Astrocyte of the cerebellum (primary cell): ENCODE results near the gene PURB.

Experiments
- DNase-seq: peaks from one replicate; pipeline ENCODE4 v3.0.0-alpha.2; 2011; ENCODE audit warnings: low read depth
- H3K4me3 ChIP-seq: 2 replicates; pipeline ENCODE4 v1.5.1; 2011; ENCODE audit warnings: mild to moderate bottlenecking, low read depth, low read length, moderate library complexity
- CTCF ChIP-seq: IDR thresholded peaks from 2 replicates; pipeline ENCODE4 v1.5.1; 2012; ENCODE audit warnings: low read length, low read depth, moderate library complexity, mild to moderate bottlenecking; ENCODE audit errors: missing control alignments
- in situ Hi-C: cut with HindIII; loops from 2 replicates; pipeline ENCODE4 v1.10.0; 2017; ENCODE audit warnings: low sequenced_read_pairs

The PURB gene

GRCh38 chr7:44918029-44918428 is 32.7 kb upstream of the PURB start:
- no peak for TF ChIP-seq CTCF
- DNase-seq = no peak
- in situ Hi-C loops = no loop called here
- no peak overlapping the region for H3K4me3 ChIP-seq

GRCh38 chr7:44917465-44917864 is 32.1 kb upstream of the PURB start:
- in situ Hi-C loops = no loop called here
- no peak for TF ChIP-seq CTCF
- DNase-seq = no peak
- H3K4me3 ChIP-seq = no peak overlapping the region

GRCh38 chr7:44914992-44915607 is 29.8 kb upstream of the PURB start:
- H3K4me3 ChIP-seq = no peak overlapping the region
- DNase-seq = no peak
- in situ Hi-C loops = no loop called here
- TF ChIP-seq CTCF = no peak

GRCh38 chr7:44912775-44913347 is 27.5 kb upstream of the PURB start:
- H3K4me3 ChIP-seq = no peak overlapping the region
- TF ChIP-seq CTCF = no peak
- in situ Hi-C loops = no loop called here
- DNase-seq = no peak

- no peak for DNase-seq
- in situ Hi-C loops = no loop called here
Measured at GRCh38 chr7:44911911-44912310, 26.6 kb upstream of the PURB start.

GRCh38 chr7:44909596-44910389 is 24.5 kb upstream of the PURB start:
- in situ Hi-C loops = no loop called here
- no peak overlapping the region for H3K4me3 ChIP-seq

More at GRCh38 chr7:44911911-44912310, 26.6 kb upstream of the PURB start:
- no peak overlapping the region for H3K4me3 ChIP-seq
- TF ChIP-seq CTCF = no peak

More at GRCh38 chr7:44909596-44910389, 24.5 kb upstream of the PURB start:
- no peak for TF ChIP-seq CTCF
- DNase-seq = no peak
